ENCODE measurements around the gene SLC34A2.
"Not testable (repeated sequence)": the region's sequence is repeated elsewhere in the genome, so short reads cannot be mapped to it uniquely, and the experiment has no call there.

SLC34A2 gene

GRCh38 chr4:25661441-25661840 is 5.8 kb downstream of the SLC34A2 start:
- DNase-seq, result not testable (repeated sequence)

- no peak for DNase-seq
These were observed 6.7 kb downstream of the SLC34A2 start for GRCh38 chr4:25662306-25662705.

- peak; percentile 4 for DNase-seq
These were observed 8.1 kb downstream of the SLC34A2 start for GRCh38 chr4:25663781-25664180.

GRCh38 chr4:25666031-25666630 is 10.5 kb downstream of the SLC34A2 start:
- no peak for DNase-seq

- no peak for DNase-seq
These were observed 12.4 kb downstream of the SLC34A2 start for GRCh38 chr4:25667931-25668557.

- no peak for DNase-seq
These were observed 15.3 kb downstream of the SLC34A2 start for GRCh38 chr4:25670991-25671390.

GRCh38 chr4:25672756-25673155 is 17.1 kb downstream of the SLC34A2 start:
- DNase-seq, result no peak

- no peak for DNase-seq
These were observed 18.7 kb downstream of the SLC34A2 start for GRCh38 chr4:25674386-25674785.

- DNase-seq, result no peak
These were observed 20.6 kb downstream of the SLC34A2 start for GRCh38 chr4:25676221-25676620.

GRCh38 chr4:25677157-25677556 is 21.5 kb downstream of the SLC34A2 start:
- no peak for DNase-seq

- no peak for DNase-seq
These were observed 22.3 kb downstream of the SLC34A2 start for GRCh38 chr4:25677943-25678342.

- DNase-seq, result no peak
These were observed 32.1 kb downstream of the SLC34A2 start for GRCh38 chr4:25687773-25688172.

- DNase-seq, result no peak
These were observed 38.8 kb downstream of the SLC34A2 start for GRCh38 chr4:25694466-25694865.

- no peak for DNase-seq
These were observed 40.8 kb downstream of the SLC34A2 start for GRCh38 chr4:25696409-25696808.

- DNase-seq, result no peak
These were observed 41.9 kb downstream of the SLC34A2 start for GRCh38 chr4:25697516-25697915.

- no peak for DNase-seq
These were observed 45.0 kb downstream of the SLC34A2 start for GRCh38 chr4:25700661-25701060.

GRCh38 chr4:25702848-25703247 is 47.2 kb downstream of the SLC34A2 start:
- peak; percentile 78 for DNase-seq

- DNase-seq, result no peak
These were observed 48.2 kb downstream of the SLC34A2 start for GRCh38 chr4:25703731-25704388.

GRCh38 chr4:25704516-25704915 is 48.9 kb downstream of the SLC34A2 start:
- DNase-seq, result no peak

GRCh38 chr4:25710637-25711036 is 55.0 kb downstream of the SLC34A2 start:
- DNase-seq, result no peak

- no peak for DNase-seq
These were observed 57.0 kb downstream of the SLC34A2 start for GRCh38 chr4:25712611-25713010.

GRCh38 chr4:25713812-25714211 is 58.2 kb downstream of the SLC34A2 start:
- no peak for DNase-seq

GRCh38 chr4:25722964-25723363 is 67.3 kb downstream of the SLC34A2 start:
- DNase-seq, result no peak

- DNase-seq, result no peak
These were observed 67.8 kb downstream of the SLC34A2 start for GRCh38 chr4:25723409-25723808.

GRCh38 chr4:25725870-25726269 is 70.2 kb downstream of the SLC34A2 start:
- no peak for DNase-seq
